ENCODE measurements around the gene MBD5.

DNA sequence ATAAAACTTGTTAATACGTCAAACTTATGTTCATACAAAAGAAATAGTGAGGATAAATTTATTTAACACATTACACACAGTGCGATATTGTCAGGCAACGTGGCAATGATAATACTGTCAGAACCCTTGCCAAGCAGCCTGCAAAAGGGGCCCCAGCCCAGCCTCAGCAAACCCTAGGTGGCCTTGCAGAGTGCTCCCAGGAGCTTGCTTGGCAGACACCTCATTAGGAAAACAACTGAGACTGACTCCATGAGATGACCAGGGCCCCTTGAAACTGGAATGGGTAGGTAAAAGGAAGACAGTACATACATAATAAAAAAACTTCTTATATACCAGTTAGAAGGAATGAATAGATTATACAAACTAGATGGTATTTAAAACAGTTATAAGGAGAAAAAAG, 487.1 kb downstream of the MBD5 start:
- TF ChIP-seq, protein P1, sequence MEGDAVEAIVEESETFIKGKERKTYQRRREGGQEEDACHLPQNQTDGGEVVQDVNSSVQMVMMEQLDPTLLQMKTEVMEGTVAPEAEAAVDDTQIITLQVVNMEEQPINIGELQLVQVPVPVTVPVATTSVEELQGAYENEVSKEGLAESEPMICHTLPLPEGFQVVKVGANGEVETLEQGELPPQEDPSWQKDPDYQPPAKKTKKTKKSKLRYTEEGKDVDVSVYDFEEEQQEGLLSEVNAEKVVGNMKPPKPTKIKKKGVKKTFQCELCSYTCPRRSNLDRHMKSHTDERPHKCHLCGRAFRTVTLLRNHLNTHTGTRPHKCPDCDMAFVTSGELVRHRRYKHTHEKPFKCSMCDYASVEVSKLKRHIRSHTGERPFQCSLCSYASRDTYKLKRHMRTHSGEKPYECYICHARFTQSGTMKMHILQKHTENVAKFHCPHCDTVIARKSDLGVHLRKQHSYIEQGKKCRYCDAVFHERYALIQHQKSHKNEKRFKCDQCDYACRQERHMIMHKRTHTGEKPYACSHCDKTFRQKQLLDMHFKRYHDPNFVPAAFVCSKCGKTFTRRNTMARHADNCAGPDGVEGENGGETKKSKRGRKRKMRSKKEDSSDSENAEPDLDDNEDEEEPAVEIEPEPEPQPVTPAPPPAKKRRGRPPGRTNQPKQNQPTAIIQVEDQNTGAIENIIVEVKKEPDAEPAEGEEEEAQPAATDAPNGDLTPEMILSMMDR (IDR thresholded peaks at IDR 0.05; ENCODE audit: borderline replicate concordance, extremely low read depth, low read length, poor library complexity, severe bottlenecking), result no peak
- TF ChIP-seq EZH2 (IDR thresholded peaks at IDR 0.05; ENCODE audit: borderline replicate concordance, low read depth, low read length, severe bottlenecking), result no peak
